Esophagus squamous epithelium (tissue), 5 donors: ENCODE results near the gene CATSPERD. TPM values are rescaled to one million over a fixed set of nuclear protein-coding genes. Genes with fewer than 3 reads are reported as not detected.
"Not testable (repeated sequence)": the region's sequence is repeated elsewhere in the genome, so short reads cannot be mapped to it uniquely, and the experiment has no call there.

Experiments used
- DNase-seq: peaks from one replicate; lab custom pipeline; 2025; lab: John Stamatoyannopoulos, UW
- H3K27ac ChIP-seq, 4 donors: fragments of 200-600 bp; sonication (generic); one replicate each; pipeline ENCODE4 v1.5.1; 2016 to 2019; ENCODE audit warnings: mild to moderate bottlenecking in 1 of 4
- H3K27me3 ChIP-seq, 4 donors: fragments of 200-600 bp; sonication (generic); 1 replicate in 3 of 4; 2 replicates in 1 of 4; pipeline versions ENCODE4 v1.5.1 to v1.6.0; 2017 to 2021; ENCODE audit warnings: antibody characterized with exemption in 1 of 4
- H3K36me3 ChIP-seq, 3 donors: fragments of 200-600 bp; sonication (generic); one replicate each; pipeline ENCODE4 v1.5.1; 2016 to 2019
- H3K4me1 ChIP-seq, 3 donors: fragments of 200-600 bp; sonication (generic); one replicate each; pipeline ENCODE4 v1.5.1; 2017 to 2019
- H3K4me3 ChIP-seq, 4 donors: fragments of 200-600 bp; sonication (generic); 1 replicate in 3 of 4; 2 replicates in 1 of 4; pipeline ENCODE4 v1.5.1; 2016 to 2019; ENCODE audit warnings: mild to moderate bottlenecking in 2 of 4, moderate library complexity in 1 of 4
- H3K9me3 ChIP-seq, 3 donors: fragments of 200-600 bp; sonication (generic); one replicate each; pipeline ENCODE4 v1.5.1; 2016 to 2019
- CTCF ChIP-seq, 6 experiments: fragments of 450-650 bp in 4 of 6; fragments of 200-600 bp in 2 of 6; sonication (generic) in 2 of 6; IDR thresholded peaks; one replicate each; pipeline ENCODE4 v1.5.1; 2016 to 2019; ENCODE audit warnings: antibody characterized with exemption in 6 of 6, mild to moderate bottlenecking in 4 of 6, moderate library complexity in 4 of 6
- POLR2A ChIP-seq, 4 donors: fragments of 450-650 bp; IDR thresholded peaks; one replicate each; pipeline ENCODE4 v1.6.1; 2017; ENCODE audit warnings: antibody characterized with exemption in 4 of 4, mild to moderate bottlenecking in 4 of 4, moderate library complexity in 3 of 4
- WGBS, 2 donors: methylation state at CpG; one replicate each; pipeline ENCODE4 v1.1.5; 2018; 5-methylcytosine and 5-hydroxymethylcytosine counted together
- intact Hi-C: fragments of 100-400 bp; cut with DNase I; formaldehyde crosslinking; loops from one replicate; pipeline ENCODE4 v1.15.0; 2022
- total RNA-seq, 4 donors: library from RNA; depleted of rRNA; stranded (reverse); fragments of >200 nt; gene quantifications; one replicate each; pipeline ENCODE4 v1.1.0, GENCODE V29; 2016
- donor health status: DM: yes; HTN: yes; CAD: no.

CATSPERD gene
- total RNA-seq, 4 donors from 2014 or later, result 0.19 TPM; not detected in 3

- Histone ChIP-seq H3K36me3 (peaks cover 12 to 96% (median 46%) of the 10 kb centered on the region in 3 donors), H3K27me3 (no peaks in the 10 kb centered on the region), H3K9me3 (no peaks in the 10 kb centered on the region), H3K4me3 (no peak overlapping the region), H3K27ac (no peak overlapping the region), H3K4me1 (no peaks in the 10 kb centered on the region)
- no peak for DNase-seq
- 91 to 97% methylated on average over 5 to 10 of the region's 22 CpGs for WGBS, 2 donors
- intact Hi-C loops, result no loop called here
- TF ChIP-seq POLR2A (IDR thresholded peaks at IDR 0.05) (no peak), CTCF (IDR thresholded peaks at IDR 0.05) (no peak)
Measured at GRCh38 chr19:5700455-5701092, 19.9 kb upstream of the CATSPERD start.

GRCh38 chr19:5702053-5702410 lies 18.4 kb upstream of the CATSPERD start:
- H3K36me3 ChIP-seq, result peaks cover 19 to 96% (median 54%) of the 10 kb centered on the region in 3 donors
- intact Hi-C loops, H3K9me3 ChIP-seq, DNase-seq, H3K27ac ChIP-seq, H3K27me3 ChIP-seq, H3K4me1 ChIP-seq, H3K4me3 ChIP-seq: not testable (repeated sequence)
- WGBS, 2 donors, result no CpG with 5 or more reads among the region's 28 CpGs

- no peak for DNase-seq
- intact Hi-C loops, result no loop called here
- WGBS, 2 donors, result 88 to 93% methylated on average over 8 to 11 of the region's 40 CpGs
- Histone ChIP-seq H3K27ac (no peak overlapping the region), H3K36me3 (peaks cover 22 to 96% (median 55%) of the 10 kb centered on the region in 3 donors), H3K4me3 (no peak overlapping the region), H3K9me3 (no peaks in the 10 kb centered on the region), H3K4me1 (no peaks in the 10 kb centered on the region), H3K27me3 (no peaks in the 10 kb centered on the region)
- TF ChIP-seq POLR2A (IDR thresholded peaks at IDR 0.05) (no peak), CTCF (IDR thresholded peaks at IDR 0.05) (no peak)
Measured at GRCh38 chr19:5703819-5704818, 16.3 kb upstream of the CATSPERD start.

GRCh38 chr19:5705552-5705951 lies 14.9 kb upstream of the CATSPERD start:
- DNase-seq, result no peak
- TF ChIP-seq CTCF (IDR thresholded peaks at IDR 0.05) (no peak), POLR2A (IDR thresholded peaks at IDR 0.05) (no peak)
- H3K27me3 ChIP-seq, result no peaks in the 10 kb centered on the region
- H3K9me3 ChIP-seq, result no peaks in the 10 kb centered on the region
- H3K36me3 ChIP-seq, result peaks cover 22 to 96% (median 51%) of the 10 kb centered on the region in 3 donors
- 67 to 87% methylated on average over 2 to 14 of the region's 16 CpGs for WGBS, 2 donors
- no peak overlapping the region for H3K27ac ChIP-seq
- intact Hi-C loops, result no loop called here
- no peak overlapping the region for H3K4me3 ChIP-seq
- no peaks in the 10 kb centered on the region for H3K4me1 ChIP-seq

GRCh38 chr19:5706876-5707573 lies 13.4 kb upstream of the CATSPERD start:
- DNase-seq, result no peak
- Histone ChIP-seq H3K4me3 (no peak overlapping the region), H3K36me3 (peaks cover 35 to 96% (median 62%) of the 10 kb centered on the region in 3 donors), H3K4me1 (no peaks in the 10 kb centered on the region), H3K27ac (no peak overlapping the region), H3K27me3 (no peaks in the 10 kb centered on the region), H3K9me3 (no peaks in the 10 kb centered on the region)
- 90 to 91% methylated on average over 22 of the region's 35 CpGs for WGBS, 2 donors
- intact Hi-C loops, result no loop called here
- TF ChIP-seq POLR2A (IDR thresholded peaks at IDR 0.05), result no peak
- TF ChIP-seq CTCF (IDR thresholded peaks at IDR 0.05), result no peak
